HG02571 (cell line): Measurements from ENCODE around the gene ADGRF4.
"Not testable (repeated sequence)": the region's sequence is repeated elsewhere in the genome, so short reads cannot be mapped to it uniquely, and the experiment has no call there.

ENCODE experiments used
- ATAC-seq: cut with Tn5 transposase; IDR thresholded peaks from one replicate; pipeline ENCODE4 v1.9.1; 2021; ENCODE audit warnings: mild to moderate bottlenecking, moderate library complexity; ENCODE audit not compliant: unreplicated experiment

The ADGRF4 gene

DNA sequence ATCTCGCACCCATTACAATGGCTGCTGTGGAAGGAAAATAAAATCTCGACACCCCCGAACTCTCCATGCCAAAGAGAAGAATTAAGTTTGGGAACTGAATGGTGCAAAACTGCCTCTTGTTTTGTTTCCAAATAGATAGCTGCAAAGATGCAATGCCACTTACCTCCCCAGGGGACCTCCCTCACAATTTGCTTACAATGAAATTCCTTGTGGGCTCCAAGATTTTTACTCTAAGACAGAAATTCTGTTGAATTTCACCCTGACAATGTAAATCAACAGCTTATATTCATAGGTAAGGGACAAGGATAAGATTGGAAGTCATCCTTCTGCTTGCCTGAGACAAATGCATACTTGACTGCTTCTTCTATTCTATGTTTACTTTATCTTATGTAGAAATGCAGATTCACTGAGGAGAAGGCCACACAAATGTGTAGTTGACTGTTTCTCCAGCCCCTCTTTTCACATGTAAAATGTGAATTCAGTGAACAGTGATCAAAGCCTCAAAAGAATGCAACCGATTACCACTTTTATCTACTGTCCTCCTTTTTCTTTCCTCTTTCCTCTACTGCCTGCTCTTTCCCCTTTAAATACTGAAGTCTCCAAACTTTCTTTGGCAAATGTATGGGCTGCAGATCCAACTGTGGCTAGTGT is 36.6 kb downstream of the ADGRF4 start:
- ATAC-seq, result no peak

DNA sequence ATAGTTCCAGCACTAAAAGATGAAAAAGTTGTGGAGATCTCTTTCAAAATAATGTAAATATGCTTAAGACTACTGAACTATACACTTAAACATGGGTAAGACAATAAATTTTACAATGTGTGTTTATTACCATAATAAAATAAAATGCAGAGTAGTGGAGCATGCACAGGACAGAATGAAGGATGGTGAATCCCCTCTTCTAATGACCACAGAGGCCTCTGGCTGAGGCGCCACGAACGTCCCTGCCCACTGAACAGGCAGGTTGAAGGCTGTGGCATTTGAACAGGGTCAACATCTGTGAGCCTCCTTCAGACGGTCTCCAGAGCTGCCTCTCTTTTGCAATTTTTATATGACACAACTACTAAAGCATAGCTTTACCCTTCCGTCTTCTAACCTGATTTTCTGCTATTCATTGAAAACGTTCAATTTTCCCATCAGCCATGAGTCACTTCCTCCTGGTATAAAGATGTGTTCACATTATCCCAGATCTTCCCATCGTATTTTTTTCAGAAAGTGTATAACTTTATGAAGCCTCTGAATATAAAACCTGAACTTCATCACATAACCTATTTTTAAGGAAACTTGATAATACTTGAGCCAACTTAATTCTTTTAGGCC is 37.8 kb downstream of the ADGRF4 start:
- no peak for ATAC-seq

DNA sequence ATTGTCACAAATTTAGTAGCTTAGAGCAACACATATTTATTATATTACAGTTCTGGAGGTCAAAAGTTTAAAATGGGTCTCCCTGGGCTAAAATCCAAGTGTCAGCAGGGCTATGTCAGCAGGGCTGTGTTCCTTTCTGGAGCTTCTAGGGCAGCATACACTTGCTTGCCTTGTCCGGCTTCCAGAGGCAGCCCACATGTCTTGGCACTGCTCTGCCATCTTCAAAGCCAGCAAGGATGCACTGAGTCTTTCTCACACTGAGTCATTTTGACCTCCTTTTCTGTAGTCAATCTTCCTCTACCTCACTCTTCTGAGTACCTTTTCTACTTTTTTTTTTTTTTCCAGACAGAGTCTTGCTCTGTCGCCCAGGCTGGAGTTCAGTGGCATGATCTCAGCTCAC is 39.0 kb downstream of the ADGRF4 start:
- ATAC-seq, result no peak

DNA sequence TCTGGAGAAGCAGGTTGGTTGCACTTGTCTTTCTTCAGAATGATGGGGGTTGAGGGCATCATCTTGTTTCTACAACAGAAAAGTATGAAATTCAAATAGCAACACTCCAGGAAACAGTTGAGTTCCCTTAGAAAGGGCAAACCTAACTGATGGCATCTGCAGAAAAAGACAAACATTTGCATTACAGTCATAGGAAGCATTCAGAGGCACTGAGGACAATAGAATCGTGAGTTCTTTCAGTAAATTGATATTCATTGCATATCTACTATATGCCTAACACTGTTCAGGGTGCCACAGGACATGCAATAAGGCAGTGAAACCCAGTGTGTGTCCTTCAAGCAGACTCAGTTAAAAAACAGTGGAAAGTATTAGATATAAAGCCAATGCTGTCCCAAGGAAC is 42.3 kb downstream of the ADGRF4 start:
- no peak for ATAC-seq

DNA sequence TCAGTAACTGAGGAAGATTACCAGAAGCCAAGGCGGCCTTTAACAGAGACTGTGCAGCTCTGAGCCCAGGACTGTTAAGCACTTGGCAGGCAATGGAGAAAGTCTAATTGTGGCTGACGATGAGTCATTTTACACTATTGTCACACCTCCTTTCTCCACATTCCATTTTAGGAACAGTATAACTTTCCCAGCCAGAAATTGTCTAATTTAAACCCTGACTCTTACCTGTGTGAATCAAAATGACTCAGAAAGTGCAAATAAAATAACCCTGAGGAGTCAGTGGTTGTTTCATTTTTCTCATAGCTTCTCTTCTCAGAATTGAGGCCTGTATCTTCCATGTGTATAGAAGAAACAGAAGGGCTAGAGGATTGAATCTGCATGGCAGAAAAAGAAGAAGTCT is 43.4 kb downstream of the ADGRF4 start:
- ATAC-seq, result no peak

DNA sequence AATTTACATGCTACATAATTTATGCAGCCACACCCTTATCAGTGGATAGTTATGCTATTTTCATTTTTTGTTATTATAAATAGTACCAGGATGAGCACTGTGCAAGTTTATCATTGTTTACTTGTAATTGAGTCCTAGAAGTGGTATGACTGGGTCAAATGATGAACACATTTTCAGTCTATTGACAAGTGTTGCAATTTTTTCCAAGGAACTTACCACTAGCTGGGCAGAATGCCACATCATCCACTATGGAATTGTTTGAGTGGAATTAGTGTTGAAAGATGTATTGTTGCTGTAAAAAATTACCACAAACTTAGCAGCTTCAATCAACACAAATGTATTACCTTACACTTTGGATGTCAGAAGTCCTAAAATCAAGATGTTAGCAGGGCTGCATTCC is 45.4 kb downstream of the ADGRF4 start:
- no peak for ATAC-seq

DNA sequence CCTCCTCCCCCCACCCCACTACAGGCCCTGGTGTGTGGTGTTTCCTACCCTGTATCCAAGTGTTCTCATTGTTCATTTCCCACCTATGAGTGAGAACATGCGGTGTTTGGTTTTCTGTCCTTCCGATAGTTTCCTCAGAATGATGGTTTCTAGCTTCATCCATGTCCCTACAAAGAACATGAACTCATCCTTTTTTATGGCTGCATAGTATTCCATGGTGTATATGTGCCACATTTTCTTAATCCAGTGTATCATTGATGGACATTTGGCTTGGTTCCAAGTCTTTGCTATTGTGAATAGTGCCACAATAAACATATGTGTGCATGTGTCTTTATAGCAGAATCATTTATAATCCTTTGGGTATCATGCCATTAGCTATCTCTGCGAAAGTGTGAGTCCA is 46.9 kb downstream of the ADGRF4 start:
- not testable (repeated sequence) for ATAC-seq

DNA sequence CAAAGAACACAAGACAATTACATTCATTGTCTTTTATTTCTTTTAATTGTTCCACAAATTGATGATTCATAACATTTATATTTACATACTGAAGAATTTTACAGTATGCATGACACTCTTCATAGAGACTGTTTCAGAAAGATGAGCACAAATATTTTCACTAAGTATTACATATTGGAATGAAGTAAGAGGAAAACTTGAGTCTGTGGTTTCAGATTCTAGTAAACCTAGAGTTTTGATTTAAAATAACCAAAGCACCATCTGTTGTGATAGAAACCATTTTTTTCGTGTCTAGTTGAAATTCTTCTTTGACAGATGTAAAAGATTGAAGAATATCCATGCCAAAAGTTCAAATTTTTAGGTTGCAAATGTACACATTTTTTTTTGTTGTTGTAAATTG is 51.4 kb downstream of the ADGRF4 start:
- ATAC-seq, result no peak

DNA sequence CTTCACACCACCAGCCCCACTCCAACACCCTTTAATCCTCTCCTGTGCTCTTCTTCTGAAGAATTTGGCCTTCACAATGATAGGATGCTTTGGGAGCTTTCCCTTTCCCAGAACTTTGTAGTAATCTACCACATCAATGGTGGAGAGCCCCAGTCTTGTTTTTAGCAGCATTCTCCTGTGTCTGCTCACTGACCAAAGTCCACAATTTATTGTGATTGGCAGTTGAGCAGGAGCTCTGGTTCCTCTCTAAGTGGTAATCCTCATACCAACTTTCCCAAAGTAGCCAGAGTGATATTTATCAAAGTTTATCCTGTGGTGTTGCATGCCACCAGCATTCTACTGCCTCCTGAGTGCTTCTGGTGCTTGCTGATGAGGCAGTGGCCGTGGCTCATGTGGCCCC is 54.4 kb downstream of the ADGRF4 start:
- ATAC-seq, result no peak

DNA sequence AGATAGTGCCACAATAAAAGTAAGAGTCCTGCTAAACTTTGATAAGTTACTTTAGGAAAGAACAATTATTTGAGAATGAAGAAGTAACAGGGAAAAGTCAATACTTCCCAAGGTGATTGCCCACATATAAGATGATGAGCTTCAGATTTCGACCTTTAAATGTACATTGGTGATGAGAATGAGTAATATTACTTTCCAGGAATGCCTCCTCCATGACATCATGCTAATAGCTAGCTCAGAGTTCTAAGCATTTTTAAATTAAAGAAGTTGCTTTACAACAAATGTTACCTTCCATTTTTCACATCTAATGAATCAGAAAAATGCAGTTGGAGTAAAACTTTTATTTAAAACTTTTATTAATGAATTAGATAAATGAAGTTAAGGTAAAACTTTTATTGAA is 61.0 kb downstream of the ADGRF4 start:
- no peak for ATAC-seq

DNA sequence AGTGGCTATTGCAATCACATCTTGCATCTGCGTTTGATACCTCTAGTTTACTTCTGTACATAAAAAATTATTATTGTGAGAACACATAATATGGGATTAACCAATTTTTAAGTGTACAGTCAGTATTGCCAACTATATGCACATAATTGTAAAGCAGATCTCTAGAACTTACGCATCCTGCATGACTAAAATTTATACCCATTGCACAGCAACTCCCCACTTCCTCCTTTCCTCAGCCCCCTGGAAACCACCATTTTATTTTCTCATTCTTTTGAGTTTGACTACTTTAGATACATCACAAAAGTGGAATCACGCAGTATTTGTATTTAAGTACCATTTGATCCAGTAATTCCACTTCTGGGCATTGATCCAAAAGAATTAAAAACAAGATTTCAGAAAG is 64.1 kb downstream of the ADGRF4 start:
- no peak for ATAC-seq

DNA sequence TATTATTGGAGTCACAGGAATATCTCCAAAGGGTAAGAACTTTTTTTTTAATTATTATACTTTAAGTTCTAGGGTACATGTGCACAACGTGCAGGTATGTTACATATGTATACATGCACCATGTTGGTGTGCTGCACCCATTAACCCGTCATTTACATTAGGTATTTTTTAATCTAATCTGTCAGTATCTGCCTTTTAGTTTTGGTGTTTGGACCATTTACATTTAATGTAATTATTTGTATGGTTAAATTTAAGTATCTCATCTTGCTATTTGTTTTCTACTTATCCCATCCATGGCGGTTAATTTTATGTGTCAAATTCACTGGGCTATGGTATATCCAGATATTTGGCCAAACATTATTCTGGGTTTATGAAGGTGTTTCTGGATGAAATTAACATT is 68.1 kb downstream of the ADGRF4 start:
- ATAC-seq, result no peak

DNA sequence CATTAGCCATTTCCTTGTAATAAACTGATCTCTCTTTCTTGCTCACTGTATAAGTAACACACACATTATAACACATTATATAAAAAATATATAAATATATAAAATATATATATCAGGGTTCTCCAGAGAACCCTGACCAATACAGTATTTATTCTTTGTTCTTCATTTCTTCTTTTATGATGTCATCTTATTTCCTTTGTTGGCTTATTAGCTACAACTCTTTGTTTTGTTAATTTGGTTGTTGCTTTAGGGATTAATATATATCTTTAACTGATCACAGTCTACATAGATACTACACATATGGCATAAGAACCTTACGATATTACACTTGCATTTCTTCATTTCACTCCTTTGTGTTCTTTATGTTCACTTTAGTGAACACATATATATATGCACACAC is 68.7 kb downstream of the ADGRF4 start:
- no peak for ATAC-seq

DNA sequence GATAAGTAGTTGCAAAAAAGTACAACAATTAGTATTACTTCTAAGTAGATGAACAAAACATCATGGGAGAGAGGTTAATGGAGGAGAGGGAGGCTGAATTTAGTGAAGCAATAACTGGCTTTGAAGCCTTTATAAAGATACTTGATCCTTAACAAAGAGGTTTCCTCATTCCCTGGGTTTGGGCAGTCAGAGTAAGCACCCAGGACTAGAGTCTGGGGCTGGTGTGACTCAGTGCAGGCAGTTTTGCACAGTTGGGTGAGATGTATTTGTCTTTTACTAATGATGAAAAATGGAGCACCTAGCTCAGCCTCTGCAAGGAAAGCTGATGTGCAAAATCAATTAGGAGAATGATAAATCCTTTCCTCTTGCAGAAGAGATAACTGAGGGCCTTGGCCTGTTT is 71.6 kb downstream of the ADGRF4 start:
- no peak for ATAC-seq
